Progenitor cell of endocrine pancreas (in vitro differentiated cells): ENCODE data around the gene TRPM1. TPM values are rescaled to one million over a fixed set of nuclear protein-coding genes. Genes with fewer than 3 reads are reported as not detected.

Experiments used
- DNase-seq: peaks from one replicate; pipeline ENCODE4 v3.0.0; 2021; ENCODE audit warnings: low spot score; ENCODE audit not compliant: unreplicated experiment
- H3K27ac Mint-ChIP-seq: 2 replicates; pipeline ENCODE4 v1.8.0; 2021; ENCODE audit warnings: mild to moderate bottlenecking, moderate library complexity, mixed read lengths
- H3K27me3 Mint-ChIP-seq: 2 replicates; pipeline ENCODE4 v1.8.0; 2021; ENCODE audit warnings: mixed read lengths
- H3K36me3 Mint-ChIP-seq: 2 replicates; pipeline ENCODE4 v1.8.0; 2022; ENCODE audit warnings: mixed read lengths; ENCODE audit not compliant: insufficient read depth
- H3K4me1 Mint-ChIP-seq: 2 replicates; pipeline ENCODE4 v1.8.0; 2021; ENCODE audit warnings: low read depth, mixed read lengths
- H3K4me3 Mint-ChIP-seq: 2 replicates; pipeline ENCODE4 v1.8.0; 2021; ENCODE audit warnings: low read depth, mild to moderate bottlenecking, moderate library complexity, mixed read lengths
- H3K9me3 Mint-ChIP-seq: 2 replicates; pipeline ENCODE4 v1.8.0; 2021; ENCODE audit warnings: low read depth, mixed read lengths
- total RNA-seq: library from RNA; stranded (reverse); gene quantifications from 2 replicates; pipeline ENCODE4 v1.2.1, GENCODE V29; 2021
- TF ChIP-seq, protein P1 (sequence below): fragments of 200-600 bp; sonication (generic); IDR thresholded peaks from one replicate; pipeline ENCODE4 v1.5.0; 2021; ENCODE audit warnings: antibody characterized with exemption, mild to moderate bottlenecking; ENCODE audit not compliant: unreplicated experiment

TRPM1 gene
- total RNA-seq, 1 donor from 2014 or later: not detected

DNA sequence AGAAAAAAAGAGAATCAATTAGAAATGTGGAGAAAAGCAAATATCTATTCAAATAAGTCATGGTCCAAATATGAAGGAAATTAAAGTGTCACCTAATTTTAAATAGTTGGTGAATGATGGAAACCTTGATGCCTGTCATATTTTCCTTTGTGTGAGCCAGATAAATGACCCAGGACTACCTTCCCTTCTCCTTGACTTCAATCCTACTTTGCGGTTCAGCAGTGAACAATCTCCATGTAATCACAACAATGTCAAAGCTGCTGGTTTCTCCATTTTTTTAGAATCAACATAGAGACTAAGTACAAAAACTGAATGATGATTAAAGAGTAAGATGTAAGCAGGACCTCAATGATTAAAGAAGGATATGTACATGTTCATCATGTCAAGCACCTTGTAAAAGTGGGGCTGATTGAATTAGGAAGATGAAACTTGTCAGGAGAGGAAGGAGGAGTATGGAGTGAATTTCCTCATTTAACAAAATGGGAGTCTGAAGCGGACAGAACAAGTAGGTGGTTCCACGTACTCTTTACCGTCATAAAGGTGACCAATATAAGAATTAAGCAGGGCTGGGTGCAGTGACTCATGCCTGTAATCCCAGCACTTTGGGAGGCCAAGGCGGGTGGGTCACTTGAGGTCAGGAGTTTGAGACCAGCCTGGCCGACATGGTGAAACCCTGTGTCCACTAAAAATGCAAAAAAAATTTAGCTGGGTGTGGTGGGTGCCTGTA lies 43.1 kb downstream of the TRPM1 start:
- H3K27ac Mint-ChIP-seq: no peak overlapping the region
- TF ChIP-seq, protein P1, sequence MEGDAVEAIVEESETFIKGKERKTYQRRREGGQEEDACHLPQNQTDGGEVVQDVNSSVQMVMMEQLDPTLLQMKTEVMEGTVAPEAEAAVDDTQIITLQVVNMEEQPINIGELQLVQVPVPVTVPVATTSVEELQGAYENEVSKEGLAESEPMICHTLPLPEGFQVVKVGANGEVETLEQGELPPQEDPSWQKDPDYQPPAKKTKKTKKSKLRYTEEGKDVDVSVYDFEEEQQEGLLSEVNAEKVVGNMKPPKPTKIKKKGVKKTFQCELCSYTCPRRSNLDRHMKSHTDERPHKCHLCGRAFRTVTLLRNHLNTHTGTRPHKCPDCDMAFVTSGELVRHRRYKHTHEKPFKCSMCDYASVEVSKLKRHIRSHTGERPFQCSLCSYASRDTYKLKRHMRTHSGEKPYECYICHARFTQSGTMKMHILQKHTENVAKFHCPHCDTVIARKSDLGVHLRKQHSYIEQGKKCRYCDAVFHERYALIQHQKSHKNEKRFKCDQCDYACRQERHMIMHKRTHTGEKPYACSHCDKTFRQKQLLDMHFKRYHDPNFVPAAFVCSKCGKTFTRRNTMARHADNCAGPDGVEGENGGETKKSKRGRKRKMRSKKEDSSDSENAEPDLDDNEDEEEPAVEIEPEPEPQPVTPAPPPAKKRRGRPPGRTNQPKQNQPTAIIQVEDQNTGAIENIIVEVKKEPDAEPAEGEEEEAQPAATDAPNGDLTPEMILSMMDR: no peak
- peaks cover 8% of the 10 kb centered on the region for H3K9me3 Mint-ChIP-seq
- H3K36me3 Mint-ChIP-seq: no peaks in the 10 kb centered on the region
- H3K4me3 Mint-ChIP-seq: no peak overlapping the region
- peaks cover 3% of the 10 kb centered on the region for H3K27me3 Mint-ChIP-seq
- H3K4me1 Mint-ChIP-seq: no peaks in the 10 kb centered on the region
- no peak for DNase-seq

DNA sequence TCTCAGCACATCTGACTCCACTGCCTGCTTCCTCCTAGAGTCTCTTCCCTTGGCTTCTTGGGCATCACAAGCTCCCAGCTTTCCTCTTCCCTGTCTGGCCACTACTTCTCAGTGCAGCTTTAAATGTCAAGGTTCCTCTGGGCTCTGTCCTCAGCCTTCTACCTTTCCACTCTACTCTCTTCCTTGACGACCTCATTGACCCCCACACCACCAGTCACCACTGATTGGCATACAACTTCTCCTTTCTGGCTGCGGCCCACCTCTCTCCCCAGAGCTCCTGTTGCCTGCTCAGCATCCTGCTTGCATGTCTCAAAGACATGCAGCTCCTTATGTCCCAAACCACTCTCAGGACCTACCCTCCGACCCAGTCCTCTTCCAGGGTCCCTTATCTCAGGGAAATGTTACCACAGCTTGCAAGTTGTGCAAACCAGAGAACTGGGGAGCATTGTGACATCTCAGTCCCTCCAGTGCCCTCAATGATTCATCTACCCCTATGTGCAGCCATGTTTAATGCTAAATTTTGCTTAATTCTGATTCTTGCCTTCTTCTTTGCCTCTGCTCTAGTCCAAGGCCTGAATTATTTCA lies 49.9 kb downstream of the TRPM1 start:
- TF ChIP-seq, protein P1: no peak
- no peak for DNase-seq
- Mint-ChIP-seq H3K27me3 (peaks cover 9% of the 10 kb centered on the region), H3K9me3 (no peaks in the 10 kb centered on the region), H3K4me1 (peaks cover under 1% of the 10 kb centered on the region), H3K4me3 (no peak overlapping the region), H3K36me3 (no peaks in the 10 kb centered on the region), H3K27ac (no peak overlapping the region)

DNA sequence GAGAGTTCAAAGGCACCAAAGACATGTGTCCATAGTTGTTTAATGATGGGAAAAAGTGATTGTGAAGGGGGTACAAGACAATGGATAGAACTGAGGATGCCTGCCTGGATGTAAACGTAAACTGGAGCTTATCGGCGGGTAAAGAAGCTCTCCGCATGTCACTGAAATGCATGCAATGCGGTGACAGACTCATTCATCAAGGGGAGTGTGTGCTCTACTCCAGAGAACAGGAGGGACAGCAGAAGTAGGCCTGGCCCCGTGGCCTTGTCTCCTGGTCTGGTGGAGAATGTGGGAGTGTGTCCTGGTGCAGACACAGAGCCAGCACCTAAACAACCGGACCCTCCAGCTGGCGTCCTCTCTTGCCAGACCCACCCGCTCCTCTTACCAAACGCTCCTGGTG lies 50.6 kb downstream of the TRPM1 start:
- TF ChIP-seq, protein P1: no peak
- H3K9me3 Mint-ChIP-seq: no peaks in the 10 kb centered on the region
- peaks cover 5% of the 10 kb centered on the region for H3K4me1 Mint-ChIP-seq
- DNase-seq: no peak
- H3K27me3 Mint-ChIP-seq: peaks cover 14% of the 10 kb centered on the region
- H3K36me3 Mint-ChIP-seq: no peaks in the 10 kb centered on the region
- no peak overlapping the region for H3K27ac Mint-ChIP-seq
- no peak overlapping the region for H3K4me3 Mint-ChIP-seq

DNA sequence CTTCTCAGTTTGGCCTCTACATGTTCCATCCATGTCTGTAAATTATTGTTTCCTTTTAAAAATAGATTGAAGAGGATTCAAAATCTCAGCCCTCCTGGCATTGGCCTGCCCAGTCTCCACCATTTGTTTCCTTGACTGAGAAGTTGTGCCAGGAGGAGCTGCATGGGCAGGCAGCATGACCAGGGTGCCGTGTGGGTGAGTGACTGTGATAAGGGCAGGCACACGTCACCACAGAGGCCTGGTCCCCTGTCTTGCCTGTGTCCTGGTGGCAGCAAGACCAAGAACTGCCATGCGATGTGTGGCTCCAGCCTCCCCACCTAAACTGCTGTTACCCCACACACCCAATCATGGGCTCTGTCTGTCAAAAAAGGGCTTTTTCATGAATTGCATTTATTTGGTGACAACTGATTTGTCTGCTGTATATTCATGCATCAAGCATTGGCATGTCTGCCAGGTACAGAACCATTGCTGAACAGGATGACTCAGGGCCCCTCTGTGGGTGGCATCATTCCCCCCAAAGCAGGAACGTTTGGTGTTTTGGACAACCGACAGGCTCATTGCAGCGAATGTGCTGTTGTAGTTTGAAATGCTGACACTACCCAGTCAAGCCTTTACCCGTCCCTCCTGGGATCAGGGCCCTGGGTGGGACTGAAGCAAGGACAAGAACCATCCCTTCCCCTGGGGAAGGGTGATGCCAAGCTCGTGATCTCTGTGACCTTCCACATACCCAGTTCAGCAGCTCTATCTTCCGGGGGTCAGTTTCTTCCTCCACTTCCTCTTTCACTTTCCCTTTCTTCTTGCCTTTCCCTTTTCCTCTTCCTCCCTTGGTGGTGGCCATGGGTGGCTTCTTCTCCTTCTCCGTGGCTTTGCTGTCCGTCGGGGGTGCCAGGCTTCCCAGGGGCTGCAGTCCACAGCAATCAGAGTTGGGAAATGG lies 51.6 kb downstream of the TRPM1 start:
- no peak overlapping the region for H3K27ac Mint-ChIP-seq
- H3K9me3 Mint-ChIP-seq: no peaks in the 10 kb centered on the region
- peaks cover 14% of the 10 kb centered on the region for H3K27me3 Mint-ChIP-seq
- H3K4me1 Mint-ChIP-seq: peaks cover 5% of the 10 kb centered on the region
- no peak overlapping the region for H3K4me3 Mint-ChIP-seq
- TF ChIP-seq, protein P1: no peak
- no peaks in the 10 kb centered on the region for H3K36me3 Mint-ChIP-seq
- DNase-seq: no peak

DNA sequence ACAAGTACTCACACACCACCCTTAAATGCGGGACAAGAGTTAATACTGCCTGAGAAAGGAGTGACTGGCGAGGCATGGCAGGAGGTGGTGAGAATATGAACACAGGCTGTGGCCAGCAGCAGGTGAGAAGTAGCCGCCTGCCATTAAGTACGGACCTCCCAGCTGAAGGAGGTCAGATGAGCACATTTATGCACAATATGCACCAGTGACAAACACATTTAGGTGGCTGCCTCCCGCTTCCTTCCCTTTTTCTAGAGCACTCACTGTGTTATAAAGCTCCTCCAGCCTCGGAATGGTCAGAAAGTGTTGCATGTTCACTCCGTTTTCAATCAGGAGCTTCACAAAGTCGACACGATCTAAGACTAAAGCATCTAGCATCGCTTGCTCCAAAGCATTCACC lies 52.4 kb downstream of the TRPM1 start:
- Mint-ChIP-seq H3K9me3 (no peaks in the 10 kb centered on the region), H3K4me1 (peaks cover 5% of the 10 kb centered on the region), H3K4me3 (no peak overlapping the region), H3K36me3 (no peaks in the 10 kb centered on the region), H3K27me3 (peaks cover 14% of the 10 kb centered on the region), H3K27ac (no peak overlapping the region)
- TF ChIP-seq, protein P1: no peak
- no peak for DNase-seq
